ENCODE measurements around the gene PSMD14.
A peak's percentile ranks its signal among the peaks of the same experiment; 100 is the strongest.
"Not testable (repeated sequence)": the region's sequence is repeated elsewhere in the genome, so short reads cannot be mapped to it uniquely, and the experiment has no call there.

Gene PSMD14

GRCh38 chr2:161335626-161336025 is 27.4 kb downstream of the PSMD14 start:
- no peak for DNase-seq (ENCODE audit: low read depth in 2 of 2)

GRCh38 chr2:161337247-161337646 is 29.0 kb downstream of the PSMD14 start:
- DNase-seq (ENCODE audit: low read depth in 2 of 2) = no peak

GRCh38 chr2:161339532-161339931 is 31.3 kb downstream of the PSMD14 start:
- DNase-seq (ENCODE audit: low read depth in 2 of 2) = not testable (repeated sequence)

DNA sequence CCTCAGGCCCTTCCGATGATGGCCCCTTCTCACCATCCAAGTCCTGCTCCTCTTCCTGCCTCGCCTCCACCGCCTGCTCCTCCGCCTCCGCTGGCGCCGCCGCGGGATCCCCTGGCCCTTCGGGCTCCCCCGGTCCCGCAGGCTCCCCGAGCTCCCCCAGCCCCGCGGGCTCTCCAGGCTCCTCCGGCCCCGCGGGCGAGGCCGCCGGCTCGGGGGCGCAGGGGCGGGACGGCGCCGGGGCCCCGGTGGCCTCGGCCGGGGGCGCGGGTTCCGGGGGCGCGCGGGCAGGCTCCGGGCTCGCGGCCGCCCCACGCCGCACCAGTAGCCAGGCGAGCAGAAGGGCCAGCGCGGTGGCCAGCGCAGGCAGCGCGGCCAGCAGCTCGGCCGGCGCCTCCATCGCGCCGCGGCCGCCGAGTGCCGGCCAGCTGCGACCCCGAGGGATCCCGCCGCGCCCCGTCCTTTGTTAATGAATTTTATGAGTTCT is 32.7 kb downstream of the PSMD14 start:
- DNase-seq (ENCODE audit: low read depth in 2 of 2) = not testable (repeated sequence)

DNA sequence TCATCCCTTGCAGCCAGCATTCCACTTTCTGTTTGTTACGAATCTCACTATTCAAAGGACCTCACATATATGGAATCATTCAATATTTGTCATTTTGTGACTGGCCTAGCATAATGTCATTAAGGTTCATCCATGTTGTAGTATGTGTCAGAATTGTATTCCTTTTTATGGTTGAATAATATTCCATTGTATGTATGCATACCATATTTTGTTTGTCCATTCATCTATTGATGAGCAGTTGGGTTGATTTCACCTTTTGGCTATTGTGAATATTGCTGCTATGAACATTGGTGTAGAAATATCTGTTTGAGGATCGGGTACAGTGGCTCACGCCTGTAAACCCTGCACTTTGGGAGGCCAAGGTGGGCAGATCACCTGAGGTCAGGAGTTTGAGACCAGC is 35.0 kb downstream of the PSMD14 start:
- DNase-seq (ENCODE audit: low read depth in 2 of 2) = no peak

GRCh38 chr2:161344692-161345091 is 36.5 kb downstream of the PSMD14 start:
- no peak for DNase-seq (ENCODE audit: low read depth in 2 of 2)

DNA sequence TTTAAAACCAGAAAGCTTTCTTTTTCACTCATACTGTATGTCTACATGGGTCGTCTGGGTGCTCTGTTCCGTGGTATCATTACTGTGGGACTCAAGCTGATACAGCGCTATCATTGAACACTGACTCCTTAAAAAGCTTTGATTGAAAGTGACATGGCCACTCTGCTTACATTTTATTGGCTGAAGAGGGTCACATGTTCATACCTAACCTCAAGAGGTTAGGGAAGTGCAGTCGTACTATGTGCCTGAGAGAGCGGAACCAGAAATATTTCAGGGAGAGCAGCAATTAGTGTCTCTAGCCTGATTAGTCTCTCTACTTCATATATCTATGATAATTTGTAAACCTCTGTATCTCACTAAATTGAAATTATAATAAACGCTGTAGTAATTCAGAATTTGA is 43.5 kb downstream of the PSMD14 start:
- DNase-seq (ENCODE audit: low read depth in 2 of 2) = no peak

DNA sequence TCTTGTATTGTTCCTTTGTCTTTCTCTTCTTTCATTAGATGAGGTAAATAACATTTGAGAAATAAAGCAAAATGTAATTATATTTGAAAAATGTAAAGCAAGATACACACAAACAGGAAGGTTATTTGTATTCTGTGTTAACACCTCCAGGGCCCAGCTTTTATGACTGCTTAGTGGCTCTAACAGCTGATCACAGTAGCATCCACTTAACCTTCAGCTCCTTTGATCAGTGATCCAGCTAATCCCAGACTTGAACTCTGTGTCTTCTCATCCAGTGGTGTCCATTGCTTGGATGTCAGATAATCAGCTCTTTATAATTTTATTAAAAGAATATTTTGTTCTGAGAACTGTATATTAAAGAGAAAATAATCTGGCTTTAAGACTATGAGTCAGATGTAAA is 44.5 kb downstream of the PSMD14 start:
- no peak for DNase-seq (ENCODE audit: low read depth in 2 of 2)

GRCh38 chr2:161353543-161353942 is 45.3 kb downstream of the PSMD14 start:
- DNase-seq (ENCODE audit: low read depth in 2 of 2) = no peak

DNA sequence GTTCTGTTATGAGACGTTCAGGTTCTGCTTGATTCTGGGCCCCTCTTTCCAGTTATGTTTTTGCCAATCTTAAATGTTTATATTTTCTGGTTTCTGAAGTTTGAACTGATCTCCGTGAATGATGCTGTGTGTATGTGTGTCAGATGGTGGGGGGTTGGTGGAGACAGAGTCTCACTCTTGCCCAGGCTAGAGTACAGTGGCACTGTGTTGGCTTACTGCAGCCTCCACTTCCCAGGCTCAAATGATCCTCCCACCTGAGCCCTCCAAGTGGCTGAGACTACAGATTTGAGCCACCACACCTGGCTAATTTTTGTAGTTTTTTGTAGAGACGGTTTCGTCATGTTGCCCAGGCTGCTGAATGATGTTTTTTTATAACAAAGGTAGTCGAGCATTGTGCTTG is 45.9 kb downstream of the PSMD14 start:
- DNase-seq (ENCODE audit: low read depth in 2 of 2) = no peak

DNA sequence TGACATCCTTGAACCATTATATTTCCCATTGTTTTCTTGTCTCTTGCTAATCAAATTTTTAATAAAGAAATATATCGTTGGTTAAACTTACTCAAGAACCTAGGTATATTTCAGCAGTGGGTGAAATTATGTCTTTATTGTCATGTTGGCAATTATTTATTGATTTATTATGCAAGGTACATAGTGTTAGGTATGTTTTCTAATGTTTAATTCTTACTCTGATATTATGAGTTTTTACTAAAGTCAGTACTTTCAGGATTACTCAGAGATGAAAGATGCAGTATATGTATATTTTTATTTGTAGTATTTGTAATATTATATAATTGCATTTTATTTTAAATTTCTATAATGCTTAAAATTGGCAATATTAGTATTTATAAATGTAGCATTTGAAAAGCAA is 46.9 kb downstream of the PSMD14 start:
- DNase-seq (ENCODE audit: low read depth in 2 of 2) = no peak

DNA sequence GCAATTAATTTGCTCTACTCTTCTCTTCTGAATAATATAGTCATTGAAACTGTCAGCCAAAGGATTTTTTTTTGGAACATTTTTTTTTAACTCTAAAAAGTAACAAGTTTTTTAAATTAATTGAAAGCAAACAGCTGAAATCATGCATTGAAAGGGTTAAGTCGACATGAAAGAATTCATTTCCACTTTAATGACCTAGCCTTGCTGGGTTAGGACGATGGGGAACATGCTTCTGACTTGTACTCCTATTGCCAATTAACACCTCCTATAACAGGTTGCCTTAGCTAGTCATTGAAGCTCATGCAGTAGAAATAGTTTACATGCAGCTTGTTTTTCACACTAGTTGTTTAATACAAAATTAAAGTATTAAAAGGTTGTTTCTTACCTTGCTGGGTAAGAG is 47.8 kb downstream of the PSMD14 start:
- no peak for DNase-seq (ENCODE audit: low read depth in 2 of 2)

DNA sequence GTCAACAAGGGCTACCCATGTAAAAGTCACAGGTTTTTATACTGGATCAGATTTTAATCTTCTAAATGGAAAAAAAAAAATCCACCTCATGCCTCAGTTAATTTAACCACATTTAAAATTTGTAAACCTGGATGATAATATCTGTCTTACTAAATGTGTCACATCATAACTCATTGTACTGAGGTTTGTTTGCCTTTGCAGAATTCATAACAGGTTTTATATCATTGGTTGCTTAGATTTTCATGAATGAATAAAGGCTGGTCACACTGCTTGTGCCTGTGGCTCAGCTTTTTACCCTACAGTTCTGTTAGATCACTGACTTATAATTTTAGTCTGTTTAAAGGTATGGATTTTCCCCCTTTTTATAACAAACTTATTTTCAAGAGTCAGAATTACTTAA is 48.9 kb downstream of the PSMD14 start:
- DNase-seq (ENCODE audit: low read depth in 2 of 2) = no peak

DNA sequence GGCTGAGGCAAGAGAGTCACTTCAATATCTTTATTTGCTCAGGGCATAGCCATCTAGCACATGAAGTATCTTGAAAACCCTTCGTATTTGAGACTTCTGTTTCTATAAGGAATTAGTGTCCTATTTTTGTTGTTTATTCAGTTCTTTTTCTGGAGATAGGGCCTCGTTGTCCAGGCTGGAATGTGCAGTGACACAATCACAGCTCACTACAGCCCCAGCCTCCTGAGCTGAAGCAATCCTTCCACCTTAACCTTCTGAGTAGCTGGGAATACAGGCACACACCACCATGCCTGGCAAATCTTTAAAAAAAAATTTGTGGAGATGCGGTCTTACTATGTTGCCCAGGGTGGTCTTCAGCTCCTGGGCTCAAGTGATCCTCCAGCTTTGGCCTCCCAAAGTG is 50.6 kb downstream of the PSMD14 start:
- no peak for DNase-seq (ENCODE audit: low read depth in 2 of 2)

DNA sequence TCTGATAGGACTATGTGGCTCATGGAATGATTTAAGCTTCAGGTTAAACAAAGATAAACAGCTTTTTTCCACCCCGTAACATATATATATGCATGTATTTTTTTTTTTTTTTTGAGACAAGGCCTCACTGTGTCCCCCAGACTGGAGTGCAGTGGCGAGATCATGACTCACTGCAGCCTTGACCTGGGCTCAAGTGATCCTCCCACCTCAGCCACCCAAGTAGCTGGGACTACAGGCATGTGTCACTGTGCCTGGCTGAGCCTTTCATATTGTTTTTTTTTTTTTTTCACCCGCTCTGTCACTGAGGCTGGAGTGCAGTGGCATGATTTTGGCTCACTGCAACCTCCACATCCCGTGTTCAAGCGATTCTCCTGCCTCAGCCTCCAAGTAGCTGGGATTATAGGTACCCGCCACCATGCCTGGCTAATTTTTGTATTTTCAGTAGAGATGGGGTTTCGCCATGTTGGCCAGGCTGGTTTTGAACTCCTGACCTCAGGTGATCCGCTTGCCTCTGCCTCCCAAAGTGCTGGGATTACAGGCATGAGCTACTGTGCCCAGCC is 52.0 kb downstream of the PSMD14 start:
- not testable (repeated sequence) for DNase-seq (ENCODE audit: low read depth in 2 of 2)

DNA sequence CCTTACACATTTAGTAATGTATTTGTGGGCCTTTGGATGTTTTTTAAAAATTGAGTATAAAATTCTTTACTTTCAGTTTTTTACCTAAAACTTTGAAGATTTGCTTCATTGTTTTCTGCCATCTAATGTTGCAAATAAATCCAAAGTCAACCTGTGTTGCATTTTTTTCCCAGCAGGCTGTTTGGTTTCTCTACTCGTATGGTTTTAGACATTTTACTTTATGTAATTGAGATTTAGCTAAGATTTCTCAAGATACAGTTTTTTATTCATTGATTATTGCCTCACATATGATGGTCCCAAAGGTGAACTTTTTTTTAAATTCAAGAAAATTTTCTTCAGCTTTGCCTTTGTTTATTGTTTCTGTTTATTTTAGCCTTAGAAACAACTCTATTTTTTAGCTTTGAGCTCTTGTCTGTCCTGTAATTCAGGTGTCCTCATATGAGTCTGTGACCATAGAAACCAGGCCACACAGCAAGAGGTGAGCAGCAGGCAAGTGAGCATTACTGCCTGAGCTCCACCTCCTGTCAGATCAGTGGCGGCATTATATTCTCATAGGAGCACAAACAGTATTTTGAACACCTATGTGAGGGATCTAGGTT is 54.4 kb downstream of the PSMD14 start:
- no peak for DNase-seq (ENCODE audit: low read depth in 2 of 2)

- no peak for DNase-seq (ENCODE audit: low read depth in 2 of 2)
These were observed 59.5 kb downstream of the PSMD14 start for GRCh38 chr2:161367675-161368074.

- no peak for DNase-seq (ENCODE audit: low read depth in 2 of 2)
These were observed 61.1 kb downstream of the PSMD14 start for GRCh38 chr2:161369311-161369710.

GRCh38 chr2:161370981-161371380 is 62.8 kb downstream of the PSMD14 start:
- no peak for DNase-seq (ENCODE audit: low read depth in 2 of 2)

- no peak for DNase-seq (ENCODE audit: low read depth in 2 of 2)
These were observed 63.6 kb downstream of the PSMD14 start for GRCh38 chr2:161371869-161372268.

DNA sequence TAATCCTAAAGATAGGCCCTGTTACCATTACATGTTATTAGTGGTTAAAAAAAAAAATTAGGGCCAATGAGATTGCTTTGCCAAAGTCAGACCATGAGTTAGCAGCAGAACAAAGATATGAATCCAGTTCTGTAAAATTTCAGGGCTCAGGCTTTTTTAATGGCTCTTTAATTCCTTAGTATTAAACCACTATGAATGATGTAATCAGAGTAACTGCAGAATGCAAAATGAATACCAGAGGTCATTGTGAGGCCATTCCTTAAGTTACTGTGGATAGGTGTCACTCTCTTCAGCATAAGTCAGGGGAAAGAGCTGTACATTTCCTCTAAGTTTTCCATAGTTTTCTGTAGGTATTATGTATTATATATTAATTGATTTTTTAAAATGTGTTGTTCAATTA is 65.7 kb downstream of the PSMD14 start:
- peak; percentile 15 to 17 for DNase-seq (ENCODE audit: low read depth in 2 of 2)

DNA sequence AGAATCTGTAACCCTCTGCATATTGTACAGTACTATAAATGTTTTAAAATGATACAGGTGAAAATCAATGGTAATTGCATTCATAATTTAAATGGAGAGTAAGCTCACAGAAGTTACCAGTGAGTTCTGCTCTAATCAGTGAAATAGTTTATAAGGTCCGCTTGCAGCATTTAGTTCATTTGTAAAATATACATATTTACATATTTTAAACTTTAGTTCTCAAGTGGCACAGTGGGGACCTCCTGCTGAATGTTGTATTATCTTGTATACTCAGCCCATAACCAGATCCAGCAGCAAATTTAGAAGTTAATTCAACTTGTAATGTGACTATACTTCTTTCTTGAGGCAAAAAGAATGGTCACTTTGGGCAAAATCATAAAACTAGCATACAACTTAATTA is 66.2 kb downstream of the PSMD14 start:
- no peak for DNase-seq (ENCODE audit: low read depth in 2 of 2)

DNA sequence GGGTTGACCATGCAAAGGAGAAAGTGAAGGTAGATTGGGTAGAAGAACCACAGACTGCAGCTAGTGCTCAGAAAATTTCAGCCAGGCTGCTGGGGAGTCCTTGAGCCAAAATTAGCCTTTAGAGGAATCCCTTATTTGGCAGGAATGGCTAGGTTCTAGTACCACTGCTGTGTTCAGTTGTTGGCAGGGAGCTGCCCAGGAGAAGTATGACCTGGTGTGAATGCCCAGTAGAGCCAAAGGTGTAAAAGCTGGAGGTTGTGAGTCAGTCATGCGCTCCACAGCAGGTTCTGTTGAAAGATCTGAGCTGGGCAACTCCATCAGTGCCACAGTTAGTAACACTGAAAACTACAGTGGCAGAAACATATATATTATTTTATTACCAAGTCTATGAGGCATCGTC is 71.5 kb downstream of the PSMD14 start:
- no peak for DNase-seq (ENCODE audit: low read depth in 2 of 2)

GRCh38 chr2:161381546-161381945 is 73.3 kb downstream of the PSMD14 start:
- DNase-seq (ENCODE audit: low read depth in 2 of 2) = no peak

All from fibroblast of skin of left quadriceps (primary cell).